Measurements from ENCODE around the gene DSE. TPM values are rescaled to one million over a fixed set of nuclear protein-coding genes. Genes with fewer than 3 reads are reported as not detected.

Gene DSE
- total RNA-seq, 4 donors from 2014 or later = 3.8 to 16.7 (median 9.2) TPM

- Histone ChIP-seq H3K27ac (no peak overlapping the region), H3K4me3 (no peak overlapping the region), H3K27me3 (no peaks in the 10 kb centered on the region), H3K36me3 (no peaks in the 10 kb centered on the region), H3K4me1 (peaks cover 6 to 38% (median 7%) of the 10 kb centered on the region in 4 donors), H3K9me3 (no peaks in the 10 kb centered on the region)
- WGBS, 2 donors (ENCODE audit: low coverage in 1 of 2) = 14 to 33% methylated on average over 4 of the region's 4 CpGs
- no peak for DNase-seq
- in situ Hi-C loops (cut with MboI; ENCODE audit: low pct_ligation_motif_present in 1 of 4, low pct_unique_long_range_greater_than_20kb in 1 of 4, low sequenced_read_pairs in 3 of 4) = loop anchor here in 1 of 4 donors (25.0 kb wide), 1 partner anchor 124 kb away; the partner anchor contains the start of gene TSPYL1
- intact Hi-C loops (cut with DNase I; ENCODE audit: low total_unique reads) = no loop called here
- TF ChIP-seq POLR2A (IDR thresholded peaks at IDR 0.05) (no peak), EP300 (IDR thresholded peaks at IDR 0.05; ENCODE audit: low read depth) (no peak), CTCF (IDR thresholded peaks at IDR 0.05) (no peak), POLR2AphosphoS5 (IDR thresholded peaks at IDR 0.05) (no peak)
Observed at GRCh38 chr6:116411284-116411623, 40.5 kb downstream of the DSE start.

GRCh38 chr6:116412270-116412669 is 41.5 kb downstream of the DSE start:
- H3K4me1 ChIP-seq = peaks cover 6 to 35% (median 7%) of the 10 kb centered on the region in 4 donors
- H3K27ac ChIP-seq = no peak overlapping the region
- in situ Hi-C loops (cut with MboI; ENCODE audit: low pct_ligation_motif_present in 1 of 4, low pct_unique_long_range_greater_than_20kb in 1 of 4, low sequenced_read_pairs in 3 of 4) = loop anchor here in 1 of 4 donors (25.0 kb wide), 1 partner anchor 125 kb away; the partner anchor contains the start of gene TSPYL1
- TF ChIP-seq POLR2A (IDR thresholded peaks at IDR 0.05) (no peak), CTCF (IDR thresholded peaks at IDR 0.05) (no peak), POLR2AphosphoS5 (IDR thresholded peaks at IDR 0.05) (no peak), EP300 (IDR thresholded peaks at IDR 0.05; ENCODE audit: low read depth) (no peak)
- no peak for DNase-seq
- H3K4me3 ChIP-seq = no peak overlapping the region
- no peaks in the 10 kb centered on the region for H3K9me3 ChIP-seq
- intact Hi-C loops (cut with DNase I; ENCODE audit: low total_unique reads) = no loop called here
- H3K36me3 ChIP-seq = no peaks in the 10 kb centered on the region
- H3K27me3 ChIP-seq = no peaks in the 10 kb centered on the region

- in situ Hi-C loops (cut with MboI; ENCODE audit: low pct_ligation_motif_present in 1 of 4, low pct_unique_long_range_greater_than_20kb in 1 of 4, low sequenced_read_pairs in 3 of 4) (loop anchor here in 1 of 4 donors (25.0 kb wide), 1 partner anchor 126 kb away; the partner anchor contains the start of gene TSPYL1), intact Hi-C loops (cut with DNase I; ENCODE audit: low total_unique reads) (no loop called here)
- Histone ChIP-seq H3K4me3 (no peak overlapping the region), H3K4me1 (peaks cover 6 to 35% (median 7%) of the 10 kb centered on the region in 4 donors), H3K36me3 (no peaks in the 10 kb centered on the region), H3K27ac (no peak overlapping the region), H3K9me3 (no peaks in the 10 kb centered on the region), H3K27me3 (no peaks in the 10 kb centered on the region)
- DNase-seq = no peak
- no peak for TF ChIP-seq POLR2A (IDR thresholded peaks at IDR 0.05)
- TF ChIP-seq POLR2AphosphoS5 (IDR thresholded peaks at IDR 0.05) = no peak
- TF ChIP-seq CTCF (IDR thresholded peaks at IDR 0.05) = no peak
- 74 to 78% methylated on average over 1 of the region's 1 CpG for WGBS, 2 donors (ENCODE audit: low coverage in 1 of 2)
Observed at GRCh38 chr6:116413357-116413756, 42.6 kb downstream of the DSE start.

- intact Hi-C loops (cut with DNase I; ENCODE audit: low total_unique reads) (no loop called here), in situ Hi-C loops (cut with MboI; ENCODE audit: low pct_ligation_motif_present in 1 of 4, low pct_unique_long_range_greater_than_20kb in 1 of 4, low sequenced_read_pairs in 3 of 4) (loop anchor here in 1 of 4 donors (25.0 kb wide), 1 partner anchor 130 kb away; the partner anchor contains the start of gene TSPYL1)
- H3K27ac ChIP-seq = no peak overlapping the region
- WGBS, 2 donors (ENCODE audit: low coverage in 1 of 2) = 87 to 95% methylated on average over 3 of the region's 3 CpGs
- peaks cover 0 to 18% (median 7%) of the 10 kb centered on the region in 4 donors for H3K4me1 ChIP-seq
- H3K36me3 ChIP-seq = no peaks in the 10 kb centered on the region
- no peak for DNase-seq
- no peak overlapping the region for H3K4me3 ChIP-seq
- no peaks in the 10 kb centered on the region for H3K9me3 ChIP-seq
- no peak for TF ChIP-seq POLR2A (IDR thresholded peaks at IDR 0.05)
- TF ChIP-seq POLR2AphosphoS5 (IDR thresholded peaks at IDR 0.05) = no peak
- no peak for TF ChIP-seq CTCF (IDR thresholded peaks at IDR 0.05)
- TF ChIP-seq EP300 (IDR thresholded peaks at IDR 0.05; ENCODE audit: low read depth) = no peak
- no peaks in the 10 kb centered on the region for H3K27me3 ChIP-seq
Observed at GRCh38 chr6:116417661-116418060, 46.9 kb downstream of the DSE start.
